Measurements from ENCODE around the gene SEC14L1. TPM values are rescaled to one million over a fixed set of nuclear protein-coding genes. Genes with fewer than 3 reads are reported as not detected.

SEC14L1 gene
- total RNA-seq, 4 donors from 2014 or later: 72.8 to 330 (median 113) TPM

GRCh38 chr17:77185137-77185536, 44.4 kb downstream of the SEC14L1 start:
- ATAC-seq (ENCODE audit: low FRiP score): no peak
- TF ChIP-seq CTCF (IDR thresholded peaks at IDR 0.05): no peak
- DNase-seq (ENCODE audit: low spot score): no peak

GRCh38 chr17:77186141-77186604, 45.4 kb downstream of the SEC14L1 start:
- ATAC-seq (ENCODE audit: low FRiP score) (peak; percentile 24), DNase-seq (ENCODE audit: low spot score) (no peak)
- TF ChIP-seq CTCF (IDR thresholded peaks at IDR 0.05): no peak

GRCh38 chr17:77188084-77189066, 47.6 kb downstream of the SEC14L1 start:
- ATAC-seq (ENCODE audit: low FRiP score) (no peak), DNase-seq (ENCODE audit: low spot score) (no peak)
- TF ChIP-seq CTCF (IDR thresholded peaks at IDR 0.05): no peak

GRCh38 chr17:77189148-77189547, 48.4 kb downstream of the SEC14L1 start:
- ATAC-seq (ENCODE audit: low FRiP score): no peak
- DNase-seq (ENCODE audit: low spot score): no peak
- TF ChIP-seq CTCF (IDR thresholded peaks at IDR 0.05): no peak

- DNase-seq (ENCODE audit: low spot score): no peak
- TF ChIP-seq CTCF (IDR thresholded peaks at IDR 0.05): no peak
- no peak for ATAC-seq (ENCODE audit: low FRiP score)
Observed at GRCh38 chr17:77190576-77190975, 49.8 kb downstream of the SEC14L1 start.

- DNase-seq (ENCODE audit: low spot score) (no peak), ATAC-seq (ENCODE audit: low FRiP score) (no peak)
- TF ChIP-seq CTCF (IDR thresholded peaks at IDR 0.05): no peak
Observed at GRCh38 chr17:77191244-77191643, 50.5 kb downstream of the SEC14L1 start.

GRCh38 chr17:77193653-77194052, 52.9 kb downstream of the SEC14L1 start:
- no peak for TF ChIP-seq CTCF (IDR thresholded peaks at IDR 0.05)
- no peak for ATAC-seq (ENCODE audit: low FRiP score)
- no peak for DNase-seq (ENCODE audit: low spot score)

Data from omental fat pad (tissue), 4 donors.